Hematopoietic multipotent progenitor cell treated with erythropoietin and hydrocortisone succinate and interleukin-3 and kit ligand, for 6 days (in vitro differentiated cells): ENCODE measurements around the gene ASPHD1.
"Not testable (repeated sequence)": the region's sequence is repeated elsewhere in the genome, so short reads cannot be mapped to it uniquely, and the experiment has no call there.

Experiments
- DNase-seq: peaks from one replicate; pipeline ENCODE4 v3.0.0-alpha.2; 2015

Gene ASPHD1

GRCh38 chr16:29900102-29900887 is at the start of gene ASPHD1:
Gene ASPHD1 (plus strand): TSS chr16:29900488. CDS start chr16:29900972, 484 bp downstream.
- peak; percentile 63 for DNase-seq

- DNase-seq, result no peak
Observed at GRCh38 chr16:29850998-29851397, 49.3 kb upstream of the ASPHD1 start.

GRCh38 chr16:29852654-29853053 is 47.6 kb upstream of the ASPHD1 start:
- DNase-seq, result no peak

GRCh38 chr16:29854520-29855100 is 45.7 kb upstream of the ASPHD1 start:
- no peak for DNase-seq

- no peak for DNase-seq
Observed at GRCh38 chr16:29857133-29857760, 43.0 kb upstream of the ASPHD1 start.

- no peak for DNase-seq
Observed at GRCh38 chr16:29858149-29858849, 42.0 kb upstream of the ASPHD1 start.

- no peak for DNase-seq
Observed at GRCh38 chr16:29858974-29859373, 41.3 kb upstream of the ASPHD1 start.

- DNase-seq, result no peak
Observed at GRCh38 chr16:29860218-29860617, 40.1 kb upstream of the ASPHD1 start.

- peak; percentile 36 for DNase-seq
Observed at GRCh38 chr16:29862383-29862883, 37.9 kb upstream of the ASPHD1 start.

- peak; percentile 99 for DNase-seq
Observed at GRCh38 chr16:29862884-29863668, 37.2 kb upstream of the ASPHD1 start, which contains the start of gene CDIPT. Gene CDIPT (minus strand): TSS chr16:29863226. CDS start chr16:29862857, 369 bp downstream.

- DNase-seq, result no peak
Observed at GRCh38 chr16:29863669-29863984, 36.7 kb upstream of the ASPHD1 start.

- DNase-seq, result no peak
Observed at GRCh38 chr16:29864205-29864604, 36.1 kb upstream of the ASPHD1 start.

- DNase-seq, result peak; percentile 50
Observed at GRCh38 chr16:29868396-29869009, 31.8 kb upstream of the ASPHD1 start.

GRCh38 chr16:29869067-29869466 is 31.2 kb upstream of the ASPHD1 start:
- DNase-seq, result not testable (repeated sequence)

GRCh38 chr16:29871822-29872546 is 28.3 kb upstream of the ASPHD1 start:
- DNase-seq, result no peak

GRCh38 chr16:29873319-29873718 is 27.0 kb upstream of the ASPHD1 start:
- no peak for DNase-seq

- DNase-seq, result no peak
Observed at GRCh38 chr16:29875206-29875605, 25.1 kb upstream of the ASPHD1 start.

GRCh38 chr16:29876217-29876593 is 24.1 kb upstream of the ASPHD1 start:
- DNase-seq, result peak; percentile 39

GRCh38 chr16:29876594-29877249 is 23.6 kb upstream of the ASPHD1 start:
- DNase-seq, result peak; percentile 37

- DNase-seq, result peak; percentile 93
Observed at GRCh38 chr16:29877266-29877961, 22.9 kb upstream of the ASPHD1 start.
